KMS-11 (cell line): ENCODE measurements around the gene NFIC.
"Not testable (repeated sequence)": the region's sequence is repeated elsewhere in the genome, so short reads cannot be mapped to it uniquely, and the experiment has no call there.

Experiments used
- H2AFZ ChIP-seq: fragments of 200-600 bp; sonication (generic); 2 replicates; pipeline ENCODE4 v1.6.1; 2016; ENCODE audit warnings: antibody characterized with exemption, mixed run types, low read depth
- H3K27ac ChIP-seq: fragments of 200-600 bp; sonication (generic); 2 replicates; pipeline ENCODE4 v1.6.1; 2016; ENCODE audit warnings: mild to moderate bottlenecking, mixed run types
- H3K27me3 ChIP-seq: fragments of 200-600 bp; sonication (generic); 2 replicates; pipeline ENCODE4 v1.6.1; 2017; ENCODE audit warnings: mild to moderate bottlenecking, low read depth, mixed run types, moderate library complexity; ENCODE audit not compliant: insufficient read depth
- H3K36me3 ChIP-seq: fragments of 200-600 bp; sonication (generic); 2 replicates; pipeline ENCODE4 v1.6.1; 2017; ENCODE audit warnings: mild to moderate bottlenecking, mixed run types; ENCODE audit not compliant: insufficient read depth
- H3K4me1 ChIP-seq: fragments of 200-600 bp; sonication (generic); 2 replicates; pipeline ENCODE4 v1.6.1; 2016; ENCODE audit warnings: mild to moderate bottlenecking, low read depth, mixed run types; ENCODE audit not compliant: poor library complexity, severe bottlenecking
- H3K4me2 ChIP-seq: fragments of 200-600 bp; sonication (generic); 2 replicates; pipeline ENCODE4 v1.7.0; 2016; ENCODE audit warnings: mild to moderate bottlenecking, mixed run types
- H3K4me3 ChIP-seq: fragments of 200-600 bp; sonication (generic); IDR thresholded peaks from 2 replicates; pipeline ENCODE4 v1.6.1; 2017; ENCODE audit warnings: low read depth, low read length, mixed read lengths; ENCODE audit not compliant: insufficient read depth
- H3K79me2 ChIP-seq: fragments of 200-600 bp; sonication (generic); 2 replicates; pipeline ENCODE4 v1.6.1; 2016; ENCODE audit warnings: low read depth, mixed run types; ENCODE audit not compliant: insufficient read depth
- H3K9ac ChIP-seq: fragments of 200-600 bp; sonication (generic); 2 replicates; pipeline ENCODE4 v1.6.1; 2016; ENCODE audit warnings: mild to moderate bottlenecking, mixed run types
- H4K20me1 ChIP-seq: fragments of 200-600 bp; sonication (generic); 2 replicates; pipeline ENCODE4 v1.6.1; 2016; ENCODE audit warnings: mild to moderate bottlenecking, mixed run types; ENCODE audit not compliant: insufficient read depth
- CTCF ChIP-seq: fragments of 200-600 bp; sonication (generic); conservative IDR thresholded peaks from 2 replicates; pipeline ENCODE4 v1.6.1; 2017; ENCODE audit warnings: low read depth, mild to moderate bottlenecking, antibody characterized with exemption, low read length, moderate library complexity, mixed read lengths

NFIC gene

GRCh38 chr19:3374369-3375112 is 8.2 kb downstream of the NFIC start:
- Histone ChIP-seq H3K9ac (no peak overlapping the region), H3K36me3 (no peaks in the 10 kb centered on the region), H3K4me2 (no peak overlapping the region), H3K4me3 (no peak overlapping the region), H3K79me2 (peaks cover 97% of the 10 kb centered on the region), H3K27me3 (no peaks in the 10 kb centered on the region), H4K20me1 (peaks cover 14% of the 10 kb centered on the region), H2AFZ (no peak overlapping the region), H3K27ac (no peak overlapping the region), H3K4me1 (peaks cover 3% of the 10 kb centered on the region)
- no peak for TF ChIP-seq CTCF

- Histone ChIP-seq H3K9ac (no peak overlapping the region), H4K20me1 (peaks cover 14% of the 10 kb centered on the region), H3K4me3 (no peak overlapping the region), H3K36me3 (no peaks in the 10 kb centered on the region), H3K4me1 (no peaks in the 10 kb centered on the region), H2AFZ (no peak overlapping the region), H3K27me3 (no peaks in the 10 kb centered on the region), H3K79me2 (peaks cover 97% of the 10 kb centered on the region), H3K4me2 (no peak overlapping the region), H3K27ac (no peak overlapping the region)
- no peak for TF ChIP-seq CTCF
Measured at GRCh38 chr19:3375221-3376090, 9.1 kb downstream of the NFIC start.

DNA sequence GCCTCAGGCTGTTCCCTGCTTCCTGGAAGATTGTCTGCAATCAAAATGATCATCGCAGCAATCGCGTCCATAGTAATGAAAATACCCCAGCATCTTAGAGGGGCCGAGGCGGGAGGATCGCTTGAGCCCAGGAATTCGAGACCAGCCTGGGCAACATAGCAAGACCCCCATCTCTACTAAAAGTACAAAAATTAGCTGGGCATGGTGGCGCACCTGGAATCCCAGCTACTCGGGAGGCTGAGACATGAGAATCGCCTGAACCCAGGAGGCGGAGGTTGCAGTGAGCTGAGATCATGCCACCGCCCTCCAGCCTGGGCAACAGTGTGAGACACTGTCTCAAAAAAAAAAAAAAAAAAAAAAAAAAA is 9.7 kb downstream of the NFIC start:
- not testable (repeated sequence) for H3K36me3 ChIP-seq, H3K27me3 ChIP-seq, H3K4me2 ChIP-seq, H3K4me3 ChIP-seq, H3K9ac ChIP-seq, H3K27ac ChIP-seq, H3K4me1 ChIP-seq, H2AFZ ChIP-seq
- H3K79me2 ChIP-seq: peaks cover 97% of the 10 kb centered on the region
- peaks cover 14% of the 10 kb centered on the region for H4K20me1 ChIP-seq

GRCh38 chr19:3378352-3379150 is 12.2 kb downstream of the NFIC start:
- H3K4me2 ChIP-seq: no peak overlapping the region
- no peak overlapping the region for H3K4me3 ChIP-seq
- no peak overlapping the region for H3K27ac ChIP-seq
- TF ChIP-seq CTCF: no peak
- H3K9ac ChIP-seq: no peak overlapping the region
- peaks cover 14% of the 10 kb centered on the region for H4K20me1 ChIP-seq
- peaks cover 99% of the 10 kb centered on the region for H3K79me2 ChIP-seq
- no peaks in the 10 kb centered on the region for H3K36me3 ChIP-seq
- H2AFZ ChIP-seq: no peak overlapping the region
- no peaks in the 10 kb centered on the region for H3K27me3 ChIP-seq
- H3K4me1 ChIP-seq: peaks cover 6% of the 10 kb centered on the region
